ENCODE measurements around the gene ATP13A3. TPM values are rescaled to one million over a fixed set of nuclear protein-coding genes. Genes with fewer than 3 reads are reported as not detected.

The ATP13A3 gene
- total and polyA plus RNA-seq, 2 experiments from 2014 or later = 20.0 to 202 TPM

DNA sequence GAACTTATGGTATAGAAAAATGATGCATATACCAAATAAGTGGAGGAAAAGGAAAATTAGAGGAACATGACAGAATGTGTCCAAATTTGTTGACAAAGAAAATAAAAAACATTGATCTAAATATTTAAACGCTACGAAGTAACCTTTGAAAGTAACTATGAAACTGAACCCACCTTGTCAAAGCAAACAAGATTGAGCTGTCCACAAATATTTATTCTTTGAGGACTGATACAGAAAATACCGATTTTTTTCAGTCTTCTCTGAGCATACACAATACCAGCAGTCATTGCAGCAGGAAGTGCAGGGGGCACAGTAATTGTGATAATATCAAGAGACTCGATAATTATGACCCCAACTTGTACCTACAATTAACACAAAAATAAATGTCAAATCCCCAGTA, 40.0 kb downstream of the ATP13A3 start:
- H4K20me1 ChIP-seq (replicated peaks; ENCODE audit: insufficient read depth) = no peaks in the 10 kb centered on the region; the same call in 1 of the 2 replicates
- H3K27me3 Mint-ChIP-seq (ENCODE audit: insufficient read depth, low read depth, poor library complexity) = no peaks in the 10 kb centered on the region
- no peak overlapping the region for H2AFZ ChIP-seq
- TF ChIP-seq, protein P1, sequence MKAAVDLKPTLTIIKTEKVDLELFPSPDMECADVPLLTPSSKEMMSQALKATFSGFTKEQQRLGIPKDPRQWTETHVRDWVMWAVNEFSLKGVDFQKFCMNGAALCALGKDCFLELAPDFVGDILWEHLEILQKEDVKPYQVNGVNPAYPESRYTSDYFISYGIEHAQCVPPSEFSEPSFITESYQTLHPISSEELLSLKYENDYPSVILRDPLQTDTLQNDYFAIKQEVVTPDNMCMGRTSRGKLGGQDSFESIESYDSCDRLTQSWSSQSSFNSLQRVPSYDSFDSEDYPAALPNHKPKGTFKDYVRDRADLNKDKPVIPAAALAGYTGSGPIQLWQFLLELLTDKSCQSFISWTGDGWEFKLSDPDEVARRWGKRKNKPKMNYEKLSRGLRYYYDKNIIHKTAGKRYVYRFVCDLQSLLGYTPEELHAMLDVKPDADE (IDR thresholded peaks at IDR 0.05) = no peak
- TF ChIP-seq, protein P2, sequence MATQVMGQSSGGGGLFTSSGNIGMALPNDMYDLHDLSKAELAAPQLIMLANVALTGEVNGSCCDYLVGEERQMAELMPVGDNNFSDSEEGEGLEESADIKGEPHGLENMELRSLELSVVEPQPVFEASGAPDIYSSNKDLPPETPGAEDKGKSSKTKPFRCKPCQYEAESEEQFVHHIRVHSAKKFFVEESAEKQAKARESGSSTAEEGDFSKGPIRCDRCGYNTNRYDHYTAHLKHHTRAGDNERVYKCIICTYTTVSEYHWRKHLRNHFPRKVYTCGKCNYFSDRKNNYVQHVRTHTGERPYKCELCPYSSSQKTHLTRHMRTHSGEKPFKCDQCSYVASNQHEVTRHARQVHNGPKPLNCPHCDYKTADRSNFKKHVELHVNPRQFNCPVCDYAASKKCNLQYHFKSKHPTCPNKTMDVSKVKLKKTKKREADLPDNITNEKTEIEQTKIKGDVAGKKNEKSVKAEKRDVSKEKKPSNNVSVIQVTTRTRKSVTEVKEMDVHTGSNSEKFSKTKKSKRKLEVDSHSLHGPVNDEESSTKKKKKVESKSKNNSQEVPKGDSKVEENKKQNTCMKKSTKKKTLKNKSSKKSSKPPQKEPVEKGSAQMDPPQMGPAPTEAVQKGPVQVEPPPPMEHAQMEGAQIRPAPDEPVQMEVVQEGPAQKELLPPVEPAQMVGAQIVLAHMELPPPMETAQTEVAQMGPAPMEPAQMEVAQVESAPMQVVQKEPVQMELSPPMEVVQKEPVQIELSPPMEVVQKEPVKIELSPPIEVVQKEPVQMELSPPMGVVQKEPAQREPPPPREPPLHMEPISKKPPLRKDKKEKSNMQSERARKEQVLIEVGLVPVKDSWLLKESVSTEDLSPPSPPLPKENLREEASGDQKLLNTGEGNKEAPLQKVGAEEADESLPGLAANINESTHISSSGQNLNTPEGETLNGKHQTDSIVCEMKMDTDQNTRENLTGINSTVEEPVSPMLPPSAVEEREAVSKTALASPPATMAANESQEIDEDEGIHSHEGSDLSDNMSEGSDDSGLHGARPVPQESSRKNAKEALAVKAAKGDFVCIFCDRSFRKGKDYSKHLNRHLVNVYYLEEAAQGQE (IDR thresholded peaks at IDR 0.05; ENCODE audit: unreplicated experiment) = no peak
- no peak for TF ChIP-seq ZNF114 (CRISPR knock-in tag; IDR thresholded peaks at IDR 0.05)
- no peak for TF ChIP-seq JUNB (IDR thresholded peaks at IDR 0.05; ENCODE audit: unreplicated experiment)
- TF ChIP-seq EZH2phosphoT487 (IDR thresholded peaks at IDR 0.05; ENCODE audit: unreplicated experiment) = no peak
- no peak for TF ChIP-seq STAT1 (IDR thresholded peaks at IDR 0.05; ENCODE audit: unreplicated experiment)
- no peak overlapping the region for H3K4me3 ChIP-seq
- no peak overlapping the region for H3K27ac ChIP-seq (ENCODE audit: low read depth)
- no peak overlapping the region for H3K4me3 Mint-ChIP-seq
- H3K9me3 Mint-ChIP-seq = no peaks in the 10 kb centered on the region
- ATAC-seq (no peak), DNase-seq (ENCODE audit: low spot score) (no peak)
- H3K36me3 ChIP-seq (ENCODE audit: insufficient read depth) = peaks cover 52% of the 10 kb centered on the region
- no peaks in the 10 kb centered on the region for H3F3A ChIP-seq (replicated peaks; ENCODE audit: low read depth)
- no peak overlapping the region for H3K4me2 ChIP-seq
- no peaks in the 10 kb centered on the region for H3K27me3 ChIP-seq (ENCODE audit: insufficient read depth)
- no peaks in the 10 kb centered on the region for H3K79me2 ChIP-seq (replicated peaks; ENCODE audit: insufficient read depth)
- H3K36me3 Mint-ChIP-seq (ENCODE audit: low read depth) = peaks cover 55% of the 10 kb centered on the region
- H3K9me2 ChIP-seq (ENCODE audit: insufficient read depth) = no peaks in the 10 kb centered on the region
- no peak overlapping the region for H3K27ac Mint-ChIP-seq
- H3K4me1 ChIP-seq (ENCODE audit: insufficient read depth) = no peaks in the 10 kb centered on the region
- no peaks in the 10 kb centered on the region for H3K4me1 Mint-ChIP-seq

DNA sequence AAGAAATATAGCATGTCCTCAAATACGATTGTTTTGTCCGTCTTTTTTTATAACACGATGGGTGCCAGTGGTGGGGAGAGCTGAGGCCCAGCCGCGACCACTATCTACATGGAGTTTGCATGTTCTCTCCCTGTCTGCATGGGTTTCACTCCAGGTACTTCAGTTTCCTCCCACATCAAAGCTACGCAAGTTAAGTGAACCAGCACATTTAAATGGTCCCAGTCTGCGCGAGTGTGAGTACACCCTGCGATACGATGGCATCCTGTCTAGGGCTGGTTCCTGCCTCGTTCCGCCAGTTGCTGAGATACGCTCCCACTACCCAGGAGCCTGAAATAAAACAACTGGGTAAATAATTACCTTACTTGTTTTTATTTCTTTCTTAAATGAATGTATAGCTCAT, 40.6 kb downstream of the ATP13A3 start:
- no peak overlapping the region for H3K4me3 ChIP-seq
- no peaks in the 10 kb centered on the region for H3K27me3 ChIP-seq (ENCODE audit: insufficient read depth)
- no peak for DNase-seq (ENCODE audit: low spot score)
- H3F3A ChIP-seq (replicated peaks; ENCODE audit: low read depth) = no peaks in the 10 kb centered on the region
- H3K79me2 ChIP-seq (replicated peaks; ENCODE audit: insufficient read depth) = no peaks in the 10 kb centered on the region
- Mint-ChIP-seq H3K4me3 (no peak overlapping the region), H3K9me3 (no peaks in the 10 kb centered on the region), H3K27ac (no peak overlapping the region), H3K27me3 (ENCODE audit: insufficient read depth, low read depth, poor library complexity) (no peaks in the 10 kb centered on the region), H3K4me1 (no peaks in the 10 kb centered on the region), H3K36me3 (ENCODE audit: low read depth) (peaks cover 53% of the 10 kb centered on the region)
- H2AFZ ChIP-seq = no peak overlapping the region
- H3K9me2 ChIP-seq (ENCODE audit: insufficient read depth) = no peaks in the 10 kb centered on the region
- H3K4me1 ChIP-seq (ENCODE audit: insufficient read depth) = no peaks in the 10 kb centered on the region
- no peak for ATAC-seq
- no peaks in the 10 kb centered on the region; the same call in 1 of the 2 replicates for H4K20me1 ChIP-seq (replicated peaks; ENCODE audit: insufficient read depth)
- peaks cover 48% of the 10 kb centered on the region for H3K36me3 ChIP-seq (ENCODE audit: insufficient read depth)
- H3K4me2 ChIP-seq = no peak overlapping the region
- H3K27ac ChIP-seq (ENCODE audit: low read depth) = no peak overlapping the region
- no peak for TF ChIP-seq ZNF331 (CRISPR knock-in tag; IDR thresholded peaks at IDR 0.05; ENCODE audit: low read depth)
- TF ChIP-seq, protein P3, sequence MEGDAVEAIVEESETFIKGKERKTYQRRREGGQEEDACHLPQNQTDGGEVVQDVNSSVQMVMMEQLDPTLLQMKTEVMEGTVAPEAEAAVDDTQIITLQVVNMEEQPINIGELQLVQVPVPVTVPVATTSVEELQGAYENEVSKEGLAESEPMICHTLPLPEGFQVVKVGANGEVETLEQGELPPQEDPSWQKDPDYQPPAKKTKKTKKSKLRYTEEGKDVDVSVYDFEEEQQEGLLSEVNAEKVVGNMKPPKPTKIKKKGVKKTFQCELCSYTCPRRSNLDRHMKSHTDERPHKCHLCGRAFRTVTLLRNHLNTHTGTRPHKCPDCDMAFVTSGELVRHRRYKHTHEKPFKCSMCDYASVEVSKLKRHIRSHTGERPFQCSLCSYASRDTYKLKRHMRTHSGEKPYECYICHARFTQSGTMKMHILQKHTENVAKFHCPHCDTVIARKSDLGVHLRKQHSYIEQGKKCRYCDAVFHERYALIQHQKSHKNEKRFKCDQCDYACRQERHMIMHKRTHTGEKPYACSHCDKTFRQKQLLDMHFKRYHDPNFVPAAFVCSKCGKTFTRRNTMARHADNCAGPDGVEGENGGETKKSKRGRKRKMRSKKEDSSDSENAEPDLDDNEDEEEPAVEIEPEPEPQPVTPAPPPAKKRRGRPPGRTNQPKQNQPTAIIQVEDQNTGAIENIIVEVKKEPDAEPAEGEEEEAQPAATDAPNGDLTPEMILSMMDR (conservative IDR thresholded peaks at IDR 0.05; ENCODE audit: low read depth in 2 of 2) = no peak
- TF ChIP-seq NANOG (IDR thresholded peaks at IDR 0.05; ENCODE audit: borderline replicate concordance) = no peak
- no peak for TF ChIP-seq EZH2 (IDR thresholded peaks at IDR 0.05; ENCODE audit: low read depth, unreplicated experiment)
- TF ChIP-seq, protein P1 (IDR thresholded peaks at IDR 0.05) = no peak
- no peak for TF ChIP-seq EZH2phosphoT487 (IDR thresholded peaks at IDR 0.05; ENCODE audit: unreplicated experiment)
- TF ChIP-seq JUNB (IDR thresholded peaks at IDR 0.05; ENCODE audit: unreplicated experiment) = no peak
- no peak for TF ChIP-seq STAT1 (IDR thresholded peaks at IDR 0.05; ENCODE audit: unreplicated experiment)
- TF ChIP-seq CREB1 (CRISPR knock-in tag; IDR thresholded peaks at IDR 0.05; ENCODE audit: low read depth) = no peak
